SK-N-SH (cell line): ENCODE measurements around the gene BCL2L13.

Experiments
- EP300 ChIP-seq, 2 experiments: IDR thresholded peaks; 2 replicates each; pipeline versions ENCODE4 v1.4.0 to v1.6.1; 2012; ENCODE audit warnings: borderline replicate concordance in 1 of 2, low read depth in 1 of 2, low read length in 1 of 2
- EZH2phosphoT487 ChIP-seq: fragments of 200-600 bp; sonication (generic); IDR thresholded peaks from 2 replicates; pipeline ENCODE4 v1.6.1; 2017; ENCODE audit warnings: low read depth, mixed run types, mild to moderate bottlenecking, antibody characterized with exemption, moderate library complexity, borderline replicate concordance
- GATA2 ChIP-seq: sonication (generic); formaldehyde crosslinking; IDR thresholded peaks from 2 replicates; pipeline ENCODE4 v1.5.0; 2020; ENCODE audit warnings: mild to moderate bottlenecking, missing genetic modification reagents
- NFIC ChIP-seq: IDR thresholded peaks from 2 replicates; pipeline ENCODE4 v1.4.0; 2012; ENCODE audit warnings: borderline replicate concordance
- POLR2AphosphoS5 ChIP-seq: IDR thresholded peaks from 2 replicates; pipeline ENCODE4 v1.6.1; 2012; ENCODE audit warnings: low read depth, low read length
- TEAD4 ChIP-seq: IDR thresholded peaks from 2 replicates; pipeline ENCODE4 v1.4.0; 2012; ENCODE audit warnings: mild to moderate bottlenecking, borderline replicate concordance; ENCODE audit not compliant: insufficient read depth
- YY1 ChIP-seq: IDR thresholded peaks from 2 replicates; pipeline ENCODE4 v1.4.0; 2012; ENCODE audit warnings: low read depth, mild to moderate bottlenecking
- TF ChIP-seq, protein P1 (sequence below): fragments of 200-600 bp; sonication (generic); IDR thresholded peaks from 2 replicates; pipeline ENCODE4 v1.6.1; 2017; ENCODE audit warnings: antibody characterized with exemption, mild to moderate bottlenecking, moderate library complexity
- TF ChIP-seq, protein P2 (sequence below): fragments of 150-350 bp; IDR thresholded peaks from 2 replicates; pipeline ENCODE4 v1.6.1; 2017; ENCODE audit warnings: antibody characterized with exemption, low read length, low read depth, borderline replicate concordance
- TF ChIP-seq, protein P3 (sequence below): IDR thresholded peaks from 2 replicates; pipeline ENCODE4 v1.4.0; 2012; ENCODE audit warnings: low read depth
- TF ChIP-seq, protein P4 (sequence below): IDR thresholded peaks from 2 replicates; pipeline ENCODE4 v1.4.0; 2012; ENCODE audit warnings: low read depth, borderline replicate concordance
- TF ChIP-seq, protein P5 (sequence below): IDR thresholded peaks from 2 replicates; pipeline ENCODE4 v1.6.1; 2012; ENCODE audit warnings: mild to moderate bottlenecking, low read depth, low read length, moderate library complexity

DNA sequence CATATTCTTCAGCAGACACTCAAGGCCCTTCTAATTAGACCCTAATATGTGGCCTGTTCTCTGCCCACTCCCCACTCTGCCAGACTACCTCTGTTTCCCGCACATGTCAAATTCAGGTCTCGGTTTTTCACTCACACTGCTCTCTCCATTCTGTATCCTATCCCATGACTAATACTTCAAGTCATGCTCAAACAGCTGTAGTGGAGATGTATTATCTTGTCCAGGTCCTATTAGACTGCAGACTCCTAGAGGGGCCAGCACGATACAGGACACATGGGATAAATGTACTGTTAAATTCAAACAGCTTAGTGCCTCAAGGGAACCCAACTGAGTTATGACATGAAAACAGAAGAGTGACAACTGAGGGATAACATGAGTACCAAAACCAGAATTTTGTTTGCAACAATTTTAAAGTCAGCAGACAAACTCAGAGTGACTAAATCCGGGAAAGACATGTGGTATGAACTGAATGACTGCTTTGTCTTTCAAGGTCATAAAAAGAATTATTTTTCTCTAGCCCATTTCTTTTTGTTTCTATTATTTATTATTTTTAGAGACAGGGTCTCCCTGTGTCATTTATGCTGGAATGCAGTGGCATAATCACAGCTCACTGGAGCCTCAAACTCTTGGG, 30.6 kb upstream of the BCL2L13 start:
- TF ChIP-seq, protein P1, sequence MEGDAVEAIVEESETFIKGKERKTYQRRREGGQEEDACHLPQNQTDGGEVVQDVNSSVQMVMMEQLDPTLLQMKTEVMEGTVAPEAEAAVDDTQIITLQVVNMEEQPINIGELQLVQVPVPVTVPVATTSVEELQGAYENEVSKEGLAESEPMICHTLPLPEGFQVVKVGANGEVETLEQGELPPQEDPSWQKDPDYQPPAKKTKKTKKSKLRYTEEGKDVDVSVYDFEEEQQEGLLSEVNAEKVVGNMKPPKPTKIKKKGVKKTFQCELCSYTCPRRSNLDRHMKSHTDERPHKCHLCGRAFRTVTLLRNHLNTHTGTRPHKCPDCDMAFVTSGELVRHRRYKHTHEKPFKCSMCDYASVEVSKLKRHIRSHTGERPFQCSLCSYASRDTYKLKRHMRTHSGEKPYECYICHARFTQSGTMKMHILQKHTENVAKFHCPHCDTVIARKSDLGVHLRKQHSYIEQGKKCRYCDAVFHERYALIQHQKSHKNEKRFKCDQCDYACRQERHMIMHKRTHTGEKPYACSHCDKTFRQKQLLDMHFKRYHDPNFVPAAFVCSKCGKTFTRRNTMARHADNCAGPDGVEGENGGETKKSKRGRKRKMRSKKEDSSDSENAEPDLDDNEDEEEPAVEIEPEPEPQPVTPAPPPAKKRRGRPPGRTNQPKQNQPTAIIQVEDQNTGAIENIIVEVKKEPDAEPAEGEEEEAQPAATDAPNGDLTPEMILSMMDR, result no peak
- TF ChIP-seq, protein P2, sequence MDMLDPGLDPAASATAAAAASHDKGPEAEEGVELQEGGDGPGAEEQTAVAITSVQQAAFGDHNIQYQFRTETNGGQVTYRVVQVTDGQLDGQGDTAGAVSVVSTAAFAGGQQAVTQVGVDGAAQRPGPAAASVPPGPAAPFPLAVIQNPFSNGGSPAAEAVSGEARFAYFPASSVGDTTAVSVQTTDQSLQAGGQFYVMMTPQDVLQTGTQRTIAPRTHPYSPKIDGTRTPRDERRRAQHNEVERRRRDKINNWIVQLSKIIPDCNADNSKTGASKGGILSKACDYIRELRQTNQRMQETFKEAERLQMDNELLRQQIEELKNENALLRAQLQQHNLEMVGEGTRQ, result no peak
- no peak for TF ChIP-seq NFIC
- TF ChIP-seq, protein P3, sequence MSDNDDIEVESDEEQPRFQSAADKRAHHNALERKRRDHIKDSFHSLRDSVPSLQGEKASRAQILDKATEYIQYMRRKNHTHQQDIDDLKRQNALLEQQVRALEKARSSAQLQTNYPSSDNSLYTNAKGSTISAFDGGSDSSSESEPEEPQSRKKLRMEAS, result no peak
- no peak for TF ChIP-seq YY1
- no peak for TF ChIP-seq EZH2phosphoT487
- TF ChIP-seq, protein P4, sequence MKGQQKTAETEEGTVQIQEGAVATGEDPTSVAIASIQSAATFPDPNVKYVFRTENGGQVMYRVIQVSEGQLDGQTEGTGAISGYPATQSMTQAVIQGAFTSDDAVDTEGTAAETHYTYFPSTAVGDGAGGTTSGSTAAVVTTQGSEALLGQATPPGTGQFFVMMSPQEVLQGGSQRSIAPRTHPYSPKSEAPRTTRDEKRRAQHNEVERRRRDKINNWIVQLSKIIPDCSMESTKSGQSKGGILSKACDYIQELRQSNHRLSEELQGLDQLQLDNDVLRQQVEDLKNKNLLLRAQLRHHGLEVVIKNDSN, result no peak
- TF ChIP-seq, protein P5, sequence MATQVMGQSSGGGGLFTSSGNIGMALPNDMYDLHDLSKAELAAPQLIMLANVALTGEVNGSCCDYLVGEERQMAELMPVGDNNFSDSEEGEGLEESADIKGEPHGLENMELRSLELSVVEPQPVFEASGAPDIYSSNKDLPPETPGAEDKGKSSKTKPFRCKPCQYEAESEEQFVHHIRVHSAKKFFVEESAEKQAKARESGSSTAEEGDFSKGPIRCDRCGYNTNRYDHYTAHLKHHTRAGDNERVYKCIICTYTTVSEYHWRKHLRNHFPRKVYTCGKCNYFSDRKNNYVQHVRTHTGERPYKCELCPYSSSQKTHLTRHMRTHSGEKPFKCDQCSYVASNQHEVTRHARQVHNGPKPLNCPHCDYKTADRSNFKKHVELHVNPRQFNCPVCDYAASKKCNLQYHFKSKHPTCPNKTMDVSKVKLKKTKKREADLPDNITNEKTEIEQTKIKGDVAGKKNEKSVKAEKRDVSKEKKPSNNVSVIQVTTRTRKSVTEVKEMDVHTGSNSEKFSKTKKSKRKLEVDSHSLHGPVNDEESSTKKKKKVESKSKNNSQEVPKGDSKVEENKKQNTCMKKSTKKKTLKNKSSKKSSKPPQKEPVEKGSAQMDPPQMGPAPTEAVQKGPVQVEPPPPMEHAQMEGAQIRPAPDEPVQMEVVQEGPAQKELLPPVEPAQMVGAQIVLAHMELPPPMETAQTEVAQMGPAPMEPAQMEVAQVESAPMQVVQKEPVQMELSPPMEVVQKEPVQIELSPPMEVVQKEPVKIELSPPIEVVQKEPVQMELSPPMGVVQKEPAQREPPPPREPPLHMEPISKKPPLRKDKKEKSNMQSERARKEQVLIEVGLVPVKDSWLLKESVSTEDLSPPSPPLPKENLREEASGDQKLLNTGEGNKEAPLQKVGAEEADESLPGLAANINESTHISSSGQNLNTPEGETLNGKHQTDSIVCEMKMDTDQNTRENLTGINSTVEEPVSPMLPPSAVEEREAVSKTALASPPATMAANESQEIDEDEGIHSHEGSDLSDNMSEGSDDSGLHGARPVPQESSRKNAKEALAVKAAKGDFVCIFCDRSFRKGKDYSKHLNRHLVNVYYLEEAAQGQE, result no peak
- TF ChIP-seq GATA2 (CRISPR knock-in tag), result no peak
- TF ChIP-seq POLR2AphosphoS5, result no peak
- no peak for TF ChIP-seq EP300 (IDR thresholded peaks at IDR 0.05; ENCODE audit: borderline replicate concordance in 1 of 2, low read depth in 1 of 2, low read length in 1 of 2)
- TF ChIP-seq TEAD4, result no peak
